PFSK-1 (cell line): ENCODE measurements around the gene CTNND2.

ENCODE experiments used
- FOXP2 ChIP-seq: optimal IDR thresholded peaks from 2 replicates; pipeline ENCODE3; 2011; ENCODE audit warnings: borderline replicate concordance, control low read depth, inconsistent platforms; ENCODE audit not compliant: insufficient read depth; ENCODE audit errors: extremely low read length, extremely low read depth
- POLR2AphosphoS5 ChIP-seq: IDR thresholded peaks from 2 replicates; pipeline ENCODE4 v1.6.1; 2012; ENCODE audit warnings: low read depth, mild to moderate bottlenecking, control low read depth, low read length, moderate library complexity
- SIN3A ChIP-seq: IDR thresholded peaks from 2 replicates; pipeline ENCODE4 v1.6.1; 2012; ENCODE audit warnings: mild to moderate bottlenecking, low read length, moderate library complexity, borderline replicate concordance; ENCODE audit not compliant: insufficient read depth
- TAF1 ChIP-seq: IDR thresholded peaks from 2 replicates; pipeline ENCODE4 v1.6.1; 2012; ENCODE audit warnings: low read length, control low read depth, borderline replicate concordance; ENCODE audit not compliant: insufficient read depth
- TF ChIP-seq, protein P1 (sequence below), 2 experiments: IDR thresholded peaks; 2 replicates each; pipeline versions ENCODE4 v1.6.1 to v1.8.0; 2011 to 2012; ENCODE audit warnings: low read depth in 2 of 2, low read length in 2 of 2, control low read depth in 1 of 2, inconsistent platforms in 1 of 2, mild to moderate bottlenecking in 1 of 2, moderate library complexity in 1 of 2; ENCODE audit not compliant: insufficient read depth in 1 of 2

Gene CTNND2

DNA sequence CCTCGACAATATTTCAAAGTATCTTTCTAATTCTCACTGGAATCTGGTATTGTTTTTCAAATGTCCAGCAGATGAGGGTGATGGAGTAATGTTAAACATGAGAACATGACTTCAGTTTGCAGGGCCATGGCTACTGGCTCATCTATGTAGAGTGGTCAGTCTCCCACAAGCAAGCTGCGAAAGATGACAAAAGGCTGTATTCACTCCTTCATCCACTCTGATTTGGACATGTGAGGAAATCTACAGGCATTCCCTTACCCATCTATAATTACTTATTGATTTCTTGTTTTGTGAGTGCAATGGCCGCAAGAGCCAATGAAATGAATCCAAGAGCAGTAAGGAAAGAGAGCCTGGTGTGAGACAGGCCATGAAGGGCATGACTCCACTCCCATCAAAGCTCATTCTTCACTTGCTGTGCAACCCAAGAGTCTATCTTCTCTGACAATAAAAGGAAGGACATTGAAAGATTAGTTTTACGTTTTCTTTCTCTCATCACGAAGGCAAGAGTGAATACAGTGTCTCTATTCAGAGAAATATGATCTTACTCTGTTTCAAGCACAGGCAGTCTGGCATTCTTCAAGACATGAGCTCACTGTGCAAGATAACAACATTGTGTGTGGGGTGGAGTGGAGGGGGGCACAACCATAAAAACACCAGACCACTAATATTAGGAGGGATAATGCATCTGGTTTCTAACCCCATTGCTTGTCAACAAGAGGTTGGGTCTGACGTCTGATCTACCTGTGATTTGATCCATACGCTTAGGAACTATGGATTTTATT, 893.6 kb downstream of the CTNND2 start:
- no peak for TF ChIP-seq TAF1
- TF ChIP-seq SIN3A, result no peak
- TF ChIP-seq POLR2AphosphoS5, result no peak
- TF ChIP-seq, protein P1, sequence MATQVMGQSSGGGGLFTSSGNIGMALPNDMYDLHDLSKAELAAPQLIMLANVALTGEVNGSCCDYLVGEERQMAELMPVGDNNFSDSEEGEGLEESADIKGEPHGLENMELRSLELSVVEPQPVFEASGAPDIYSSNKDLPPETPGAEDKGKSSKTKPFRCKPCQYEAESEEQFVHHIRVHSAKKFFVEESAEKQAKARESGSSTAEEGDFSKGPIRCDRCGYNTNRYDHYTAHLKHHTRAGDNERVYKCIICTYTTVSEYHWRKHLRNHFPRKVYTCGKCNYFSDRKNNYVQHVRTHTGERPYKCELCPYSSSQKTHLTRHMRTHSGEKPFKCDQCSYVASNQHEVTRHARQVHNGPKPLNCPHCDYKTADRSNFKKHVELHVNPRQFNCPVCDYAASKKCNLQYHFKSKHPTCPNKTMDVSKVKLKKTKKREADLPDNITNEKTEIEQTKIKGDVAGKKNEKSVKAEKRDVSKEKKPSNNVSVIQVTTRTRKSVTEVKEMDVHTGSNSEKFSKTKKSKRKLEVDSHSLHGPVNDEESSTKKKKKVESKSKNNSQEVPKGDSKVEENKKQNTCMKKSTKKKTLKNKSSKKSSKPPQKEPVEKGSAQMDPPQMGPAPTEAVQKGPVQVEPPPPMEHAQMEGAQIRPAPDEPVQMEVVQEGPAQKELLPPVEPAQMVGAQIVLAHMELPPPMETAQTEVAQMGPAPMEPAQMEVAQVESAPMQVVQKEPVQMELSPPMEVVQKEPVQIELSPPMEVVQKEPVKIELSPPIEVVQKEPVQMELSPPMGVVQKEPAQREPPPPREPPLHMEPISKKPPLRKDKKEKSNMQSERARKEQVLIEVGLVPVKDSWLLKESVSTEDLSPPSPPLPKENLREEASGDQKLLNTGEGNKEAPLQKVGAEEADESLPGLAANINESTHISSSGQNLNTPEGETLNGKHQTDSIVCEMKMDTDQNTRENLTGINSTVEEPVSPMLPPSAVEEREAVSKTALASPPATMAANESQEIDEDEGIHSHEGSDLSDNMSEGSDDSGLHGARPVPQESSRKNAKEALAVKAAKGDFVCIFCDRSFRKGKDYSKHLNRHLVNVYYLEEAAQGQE (IDR thresholded peaks at IDR 0.05; ENCODE audit: insufficient read depth in 1 of 2, low read depth in 2 of 2, low read length in 2 of 2), result no peak
- no peak for TF ChIP-seq FOXP2

- TF ChIP-seq POLR2AphosphoS5 (no peak), FOXP2 (no peak), SIN3A (no peak), TAF1 (no peak)
- TF ChIP-seq, protein P1 (IDR thresholded peaks at IDR 0.05; ENCODE audit: insufficient read depth in 1 of 2, low read depth in 2 of 2, low read length in 2 of 2), result no peak
Measured at GRCh38 chr5:11009576-11009975, 894.7 kb downstream of the CTNND2 start.

- TF ChIP-seq FOXP2, result no peak
- TF ChIP-seq, protein P1 (IDR thresholded peaks at IDR 0.05; ENCODE audit: insufficient read depth in 1 of 2, low read depth in 2 of 2, low read length in 2 of 2), result no peak
- no peak for TF ChIP-seq SIN3A
- no peak for TF ChIP-seq TAF1
- TF ChIP-seq POLR2AphosphoS5, result no peak
Measured at GRCh38 chr5:11007269-11007870, 896.9 kb downstream of the CTNND2 start.

DNA sequence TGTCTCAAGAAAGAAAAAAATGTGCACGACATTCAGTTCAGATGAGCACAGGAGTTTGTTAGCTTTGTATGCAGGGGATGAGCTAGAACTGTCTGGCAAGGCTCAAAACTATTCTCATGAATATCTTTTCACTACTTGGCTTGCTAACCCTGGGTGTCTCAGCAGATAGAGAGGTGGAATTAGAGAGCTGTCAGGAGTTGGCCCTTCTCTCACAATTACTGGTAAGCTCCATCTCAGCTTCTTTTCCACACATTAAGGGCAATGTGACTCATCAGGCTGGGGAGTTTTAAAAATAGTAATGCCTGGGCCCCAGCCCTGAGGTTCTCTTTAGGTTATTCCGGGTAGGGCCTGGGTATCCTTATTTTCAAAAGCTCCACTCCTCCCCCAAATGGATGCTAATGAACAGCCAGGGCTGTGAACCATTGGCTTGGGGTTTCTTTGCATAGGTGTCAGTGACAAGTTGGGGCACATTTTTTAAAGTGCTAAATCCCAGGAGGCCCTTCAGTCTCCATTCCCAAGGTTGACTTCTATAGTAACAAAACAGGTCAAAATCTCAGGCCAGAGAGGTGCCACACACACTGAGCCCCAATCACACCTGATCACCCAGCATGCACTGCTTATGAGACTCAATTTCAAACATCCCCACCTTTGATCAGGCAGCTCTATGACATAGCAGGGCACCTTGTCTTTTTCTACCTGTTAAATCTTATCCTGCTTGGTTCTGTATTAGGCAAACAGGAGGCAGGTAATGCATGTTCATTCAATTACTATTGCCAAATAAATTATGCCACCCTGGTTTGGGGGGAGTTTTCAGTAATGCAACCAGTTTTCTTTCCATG, 903.5 kb downstream of the CTNND2 start:
- TF ChIP-seq, protein P1 (IDR thresholded peaks at IDR 0.05; ENCODE audit: insufficient read depth in 1 of 2, low read depth in 2 of 2, low read length in 2 of 2), result no peak
- no peak for TF ChIP-seq FOXP2
- TF ChIP-seq SIN3A, result no peak
- no peak for TF ChIP-seq TAF1
- no peak for TF ChIP-seq POLR2AphosphoS5
